ENCODE results near the gene KIFAP3.
A peak's percentile ranks its signal among the peaks of the same experiment; 100 is the strongest.

KIFAP3 gene

DNA sequence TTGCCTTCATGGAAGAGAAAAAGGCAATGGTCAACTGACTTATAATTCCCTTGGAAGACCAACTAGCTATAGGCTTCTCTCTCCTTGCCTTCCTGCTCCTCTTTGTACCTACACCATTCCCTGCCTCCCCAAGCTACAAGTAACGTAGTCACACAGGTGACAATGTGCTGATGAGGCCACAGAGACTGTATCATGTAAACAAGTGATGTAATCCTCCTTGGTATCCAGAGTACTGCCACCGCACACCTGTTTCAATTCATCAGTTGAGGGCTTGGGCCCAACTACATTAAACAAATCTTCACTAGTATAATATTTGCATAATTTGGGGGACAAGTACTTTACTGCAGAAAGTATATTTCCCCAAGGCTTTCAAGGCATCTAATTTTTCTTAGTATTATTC is 104.4 kb downstream of the KIFAP3 start:
- no peak for DNase-seq

DNA sequence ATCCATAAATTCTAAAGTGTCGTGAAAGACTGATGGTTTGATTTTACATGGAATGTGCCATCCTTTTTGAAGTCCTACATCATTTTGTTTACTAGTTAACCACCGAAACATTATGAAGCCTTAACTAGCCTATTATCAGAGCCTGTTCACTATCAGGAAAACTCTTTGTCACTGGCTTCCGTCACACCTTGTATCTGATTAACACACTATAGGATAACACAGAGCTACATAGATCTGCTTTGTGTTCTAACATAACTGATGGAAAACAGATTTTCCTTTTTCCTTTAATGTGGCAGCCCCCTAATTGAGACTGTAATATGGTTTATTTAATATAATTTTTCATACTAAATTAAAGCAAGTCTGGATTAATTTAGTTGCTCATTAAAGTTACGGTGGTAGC is 106.3 kb downstream of the KIFAP3 start:
- DNase-seq: no peak

DNA sequence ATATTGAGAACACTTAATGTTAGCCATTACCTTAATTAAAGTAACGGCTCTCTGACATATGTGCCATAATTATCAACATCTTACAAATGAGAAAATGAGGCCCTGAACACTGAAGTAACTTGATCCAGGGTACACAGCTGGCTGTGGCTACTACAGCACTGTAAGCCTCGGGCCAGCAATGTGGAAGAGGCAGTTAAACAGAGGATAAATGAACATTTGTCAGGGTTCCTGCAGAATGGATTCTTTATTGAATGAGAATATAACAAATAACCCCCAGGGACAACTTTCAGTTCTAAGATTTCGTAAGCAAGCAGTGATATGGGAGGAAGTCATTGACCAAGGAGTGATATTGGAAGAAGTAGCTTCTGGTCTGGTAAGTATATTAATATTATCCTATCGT is 110.3 kb downstream of the KIFAP3 start:
- DNase-seq: no peak

DNA sequence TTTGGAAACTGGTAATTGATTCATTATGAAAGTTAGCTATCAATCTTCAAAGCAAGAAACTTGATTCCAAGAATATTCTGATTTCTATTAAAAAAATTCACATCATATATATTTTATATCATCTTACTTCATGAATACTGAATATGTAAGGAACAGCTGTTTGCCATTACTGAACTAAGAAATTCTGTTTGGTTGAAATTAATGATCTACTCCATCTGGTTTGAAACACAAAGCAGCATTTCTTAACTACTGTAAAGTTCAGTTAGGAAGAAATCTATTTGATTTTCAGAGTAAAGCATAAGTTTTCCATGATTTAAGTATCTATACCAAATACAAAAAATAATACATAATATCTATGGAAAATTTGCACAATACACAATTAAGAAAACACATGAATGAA is 114.8 kb downstream of the KIFAP3 start:
- no peak for DNase-seq

DNA sequence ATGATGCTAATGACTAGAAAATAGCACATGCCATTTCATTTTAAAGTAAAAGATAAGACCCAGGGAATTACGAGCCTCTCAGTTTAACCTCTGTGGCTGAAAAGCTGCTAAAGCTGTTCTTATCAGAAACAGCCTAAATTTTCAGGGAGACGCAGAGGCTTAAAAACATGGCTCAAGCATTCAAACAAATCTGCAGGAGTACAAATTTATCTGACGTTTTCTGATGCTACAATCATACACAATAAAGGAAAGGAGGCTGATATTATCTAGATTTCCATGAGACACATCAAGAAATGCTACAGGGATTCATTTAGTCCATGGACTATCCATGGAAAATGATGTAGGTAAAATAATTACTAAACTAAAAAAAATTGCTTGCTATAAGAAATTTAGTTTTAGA is 115.5 kb downstream of the KIFAP3 start:
- DNase-seq: no peak

DNA sequence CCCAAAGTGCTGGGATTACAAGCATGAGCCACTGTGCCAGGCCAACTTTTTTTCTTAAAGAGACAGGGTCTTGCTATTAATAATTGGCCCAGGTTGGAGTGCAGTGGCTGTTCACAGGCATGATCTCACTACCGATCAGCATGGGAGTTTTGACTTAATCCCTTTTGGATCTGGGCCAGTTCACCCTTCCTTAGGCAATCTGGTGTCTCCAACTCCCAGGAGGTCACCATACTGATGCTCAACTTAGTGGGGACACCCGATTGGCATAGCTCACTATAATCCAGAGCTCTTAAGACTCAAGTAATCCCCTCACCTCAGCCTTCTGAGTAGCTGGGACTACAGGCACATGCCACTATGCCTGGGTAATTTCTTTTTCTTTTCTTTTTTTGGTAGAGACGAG is 116.6 kb downstream of the KIFAP3 start:
- no peak for DNase-seq

DNA sequence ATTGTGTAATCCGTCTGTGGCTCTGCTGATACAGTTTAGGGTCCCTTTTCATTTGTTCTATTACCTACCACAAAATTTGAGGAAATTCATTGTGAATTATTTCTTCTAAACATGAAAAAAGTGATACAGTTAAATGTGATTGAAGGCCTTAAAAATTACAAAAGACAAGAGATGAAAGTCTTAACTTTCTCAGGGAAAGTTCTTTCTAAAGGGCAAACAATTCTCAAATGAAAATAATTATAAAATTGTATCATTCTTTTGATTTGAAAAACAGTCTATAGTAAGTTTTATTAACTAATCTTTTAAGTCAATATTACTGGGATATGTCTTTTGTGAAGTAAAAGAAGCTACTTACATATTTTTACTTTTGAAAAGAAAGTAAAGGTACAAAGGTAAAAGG is 123.4 kb downstream of the KIFAP3 start:
- DNase-seq: no peak

DNA sequence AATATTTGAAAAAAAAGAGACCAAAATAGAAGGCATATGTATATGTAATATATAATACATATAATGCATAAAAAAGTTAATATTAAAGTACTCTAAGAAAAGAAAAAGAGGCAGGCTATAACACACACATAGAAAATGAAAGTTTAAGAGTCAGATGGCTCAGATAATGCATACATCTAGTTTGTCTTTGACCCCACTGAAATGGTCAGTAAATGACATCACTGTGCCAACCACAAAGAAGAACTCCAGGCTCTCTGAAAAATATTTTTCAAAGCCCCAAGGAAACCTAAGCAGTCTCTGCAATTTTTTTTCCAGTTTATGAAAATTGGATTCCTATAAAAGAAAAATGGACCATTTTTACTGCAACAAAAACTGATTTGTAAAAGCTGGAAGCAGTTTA is 125.4 kb downstream of the KIFAP3 start:
- no peak for DNase-seq

DNA sequence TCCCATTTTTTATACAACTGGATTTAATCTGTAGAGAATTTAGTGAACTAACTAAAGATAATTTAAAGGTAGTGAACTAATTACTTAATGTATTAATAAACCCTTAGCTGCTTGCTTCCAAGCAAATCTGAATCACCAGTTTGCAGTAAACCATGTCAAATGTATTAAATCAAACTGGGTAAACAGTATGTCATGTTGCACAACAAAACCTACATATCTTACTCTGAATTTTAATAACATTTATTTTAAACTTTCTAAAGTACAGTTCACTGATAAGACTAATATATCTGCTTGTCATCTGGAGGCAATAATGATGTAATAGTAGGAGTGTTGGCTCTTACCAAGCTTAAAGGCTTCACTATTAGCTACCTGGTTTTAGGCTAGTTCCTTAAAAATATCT is 128.3 kb downstream of the KIFAP3 start:
- DNase-seq: no peak

DNA sequence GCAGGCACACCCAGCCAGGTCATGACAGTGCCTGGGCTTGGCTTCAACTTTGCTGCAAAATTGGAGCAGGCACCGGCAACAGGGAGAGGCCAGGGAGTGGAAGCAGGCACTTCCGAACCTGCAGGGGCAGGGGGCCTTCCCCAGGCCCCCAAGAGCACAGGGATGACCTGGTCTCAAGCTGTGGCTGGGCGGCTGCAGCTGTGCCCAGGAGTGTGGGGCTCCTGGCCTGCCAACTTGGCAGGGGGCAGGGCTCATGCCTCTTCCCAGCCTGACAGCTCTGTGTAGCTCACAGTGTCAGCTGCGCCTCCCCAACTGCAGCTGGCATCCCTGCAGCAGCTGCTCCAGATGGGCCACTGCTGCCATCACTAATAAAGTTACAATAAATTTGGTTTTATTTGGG is 129.3 kb downstream of the KIFAP3 start:
- no peak for DNase-seq

DNA sequence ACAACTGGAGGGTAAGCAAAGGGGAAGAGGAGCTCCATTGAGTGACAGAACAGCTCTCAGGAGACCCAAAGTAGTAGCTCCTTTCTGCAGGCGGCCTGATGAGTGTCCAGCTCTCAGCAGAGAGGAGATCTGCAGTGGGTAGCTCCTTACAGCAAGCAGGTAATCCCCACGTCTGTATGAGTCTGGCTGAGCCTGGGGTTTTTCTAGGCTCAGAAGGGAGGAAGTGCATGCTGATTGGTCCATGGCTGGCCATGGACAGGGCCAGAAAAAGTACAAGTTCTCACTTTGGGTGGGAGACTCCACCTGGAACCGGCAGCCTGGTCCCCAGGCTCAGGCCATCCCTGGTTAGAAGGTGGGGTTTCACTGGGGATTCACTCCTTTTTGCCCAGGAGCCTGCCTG is 129.9 kb downstream of the KIFAP3 start:
- no peak for DNase-seq

DNA sequence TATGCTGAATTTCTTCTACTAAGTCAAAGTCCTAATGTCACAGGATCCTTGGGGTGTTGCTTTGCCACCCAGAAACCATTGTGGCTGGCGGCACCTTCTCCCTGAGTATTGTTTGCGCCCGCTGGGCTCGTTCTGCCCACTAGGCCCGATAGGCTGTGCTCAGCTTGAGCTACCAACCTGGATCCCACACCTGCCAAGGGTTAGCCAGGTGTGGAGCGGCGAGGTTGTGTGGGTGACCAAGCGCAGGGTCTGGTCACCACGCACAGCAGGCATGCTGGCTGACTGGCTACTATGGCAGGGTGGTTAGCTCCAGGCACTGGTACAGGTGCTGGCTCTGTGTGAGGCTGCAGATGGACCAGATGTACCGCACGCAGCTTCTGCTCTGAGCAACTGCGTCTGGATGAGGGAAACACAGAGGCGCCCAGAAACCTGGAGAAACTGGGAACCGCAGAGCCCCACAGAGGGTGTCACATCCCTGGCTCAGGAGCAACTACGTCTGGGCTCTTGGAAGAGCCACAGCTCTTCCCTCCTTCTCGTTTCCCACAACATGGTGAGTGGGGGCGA is 130.4 kb downstream of the KIFAP3 start:
- DNase-seq: no peak

DNA sequence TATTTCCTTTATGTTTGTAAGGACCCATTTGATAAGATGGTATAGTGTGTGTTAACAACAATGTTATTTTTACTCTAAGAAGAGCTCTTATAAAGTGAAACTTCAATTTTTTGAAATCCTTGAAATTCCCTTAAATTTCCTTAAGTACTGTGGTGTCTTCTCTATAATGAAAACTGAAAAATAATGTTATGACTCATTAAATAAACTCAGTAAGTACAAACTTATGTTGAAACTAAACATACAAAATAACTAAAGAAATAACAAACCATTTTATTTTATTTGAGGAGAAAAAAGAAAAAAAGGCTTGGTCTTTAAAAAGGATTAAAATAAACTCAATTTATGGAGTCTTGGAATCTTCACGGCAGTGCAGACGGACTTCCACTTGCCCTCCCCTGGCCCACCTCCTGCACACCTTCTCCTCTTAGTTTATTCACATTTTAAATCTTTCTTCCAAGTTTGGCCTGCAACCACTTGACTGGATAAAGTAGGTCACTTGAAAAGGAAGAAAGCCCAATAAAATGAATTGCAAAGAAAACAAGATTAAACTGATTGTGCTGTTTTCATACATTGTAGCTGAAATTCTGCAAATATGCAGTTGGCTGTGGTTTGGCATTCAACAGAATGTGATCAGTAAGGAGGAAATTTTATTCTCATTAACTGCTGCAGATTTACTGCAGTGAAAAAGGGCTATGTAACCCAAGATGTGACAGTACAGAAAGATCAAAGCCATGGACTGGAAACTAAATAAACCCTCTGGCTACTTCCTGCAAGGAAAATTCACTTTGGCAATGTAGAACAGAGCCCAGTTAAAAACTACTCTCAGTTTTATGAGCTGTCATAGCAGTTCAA is 132.3 kb downstream of the KIFAP3 start:
- DNase-seq: no peak

DNA sequence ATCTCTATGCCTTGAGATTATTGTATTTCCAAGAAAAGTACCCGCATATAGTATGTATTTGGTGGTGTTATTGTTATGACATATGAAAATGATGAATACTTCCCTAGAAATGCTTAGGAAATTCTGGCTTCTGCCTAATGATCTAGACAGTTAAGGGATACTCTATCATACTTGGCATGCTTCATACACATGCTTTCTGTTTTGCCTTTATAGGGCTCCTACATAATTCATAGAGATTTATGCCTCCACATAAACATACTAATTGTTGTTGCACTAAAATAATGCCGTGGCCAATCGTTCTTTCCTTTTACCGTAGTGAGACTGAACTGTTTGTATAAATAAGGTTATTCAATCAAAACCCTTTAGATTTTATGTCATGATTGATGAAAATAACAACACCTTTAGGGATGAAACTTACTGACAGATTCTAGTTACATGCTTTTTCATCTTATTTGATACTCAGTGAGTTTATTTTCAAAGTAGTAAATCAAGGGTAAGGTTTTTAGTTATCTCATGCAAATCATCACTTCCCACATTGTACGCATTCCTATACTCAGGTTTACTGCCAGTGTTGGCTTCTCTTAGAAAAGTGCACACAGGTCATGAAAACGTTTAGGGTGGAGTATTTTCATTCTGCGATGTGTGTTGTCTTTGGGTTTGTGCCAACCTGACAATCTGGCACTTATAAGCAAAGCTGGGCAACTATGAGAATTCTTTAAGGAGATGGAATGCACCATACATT is 140.3 kb downstream of the KIFAP3 start:
- no peak for DNase-seq

DNA sequence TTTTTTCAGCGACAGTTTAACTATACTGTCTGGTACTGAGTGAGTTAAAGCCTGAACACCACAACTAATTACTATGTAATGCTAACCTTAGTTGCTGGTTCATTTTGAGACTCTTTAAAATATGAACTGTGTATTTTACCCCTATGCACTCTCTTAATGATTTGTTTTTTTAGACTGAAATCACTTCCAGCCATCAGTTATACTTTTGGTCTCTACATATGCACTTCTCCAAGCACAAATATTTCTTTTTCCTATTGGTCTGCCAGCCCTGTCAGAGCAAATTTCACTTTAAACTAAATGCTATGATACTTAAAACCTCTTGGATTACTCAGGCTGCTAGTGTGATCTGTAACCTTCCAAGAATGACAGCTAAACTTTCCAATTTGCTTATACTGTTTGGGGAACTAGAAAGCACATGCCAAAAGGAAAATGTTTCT is 142.7 kb downstream of the KIFAP3 start:
- no peak for DNase-seq

DNA sequence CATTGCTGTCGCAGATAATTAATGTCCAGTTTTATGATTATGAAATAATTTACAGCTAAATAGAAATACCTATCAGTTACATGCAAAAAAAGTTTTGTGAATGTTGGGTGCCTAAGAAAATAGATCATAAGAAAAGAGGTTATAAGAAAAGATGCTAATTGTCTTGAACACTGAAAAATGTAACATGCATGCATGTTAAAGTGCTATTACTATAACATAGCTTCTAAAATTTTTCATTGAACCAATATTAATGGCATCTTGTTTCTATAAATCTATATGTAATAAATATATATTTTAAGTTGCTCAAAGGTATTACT is 145.3 kb downstream of the KIFAP3 start:
- DNase-seq: no peak

DNA sequence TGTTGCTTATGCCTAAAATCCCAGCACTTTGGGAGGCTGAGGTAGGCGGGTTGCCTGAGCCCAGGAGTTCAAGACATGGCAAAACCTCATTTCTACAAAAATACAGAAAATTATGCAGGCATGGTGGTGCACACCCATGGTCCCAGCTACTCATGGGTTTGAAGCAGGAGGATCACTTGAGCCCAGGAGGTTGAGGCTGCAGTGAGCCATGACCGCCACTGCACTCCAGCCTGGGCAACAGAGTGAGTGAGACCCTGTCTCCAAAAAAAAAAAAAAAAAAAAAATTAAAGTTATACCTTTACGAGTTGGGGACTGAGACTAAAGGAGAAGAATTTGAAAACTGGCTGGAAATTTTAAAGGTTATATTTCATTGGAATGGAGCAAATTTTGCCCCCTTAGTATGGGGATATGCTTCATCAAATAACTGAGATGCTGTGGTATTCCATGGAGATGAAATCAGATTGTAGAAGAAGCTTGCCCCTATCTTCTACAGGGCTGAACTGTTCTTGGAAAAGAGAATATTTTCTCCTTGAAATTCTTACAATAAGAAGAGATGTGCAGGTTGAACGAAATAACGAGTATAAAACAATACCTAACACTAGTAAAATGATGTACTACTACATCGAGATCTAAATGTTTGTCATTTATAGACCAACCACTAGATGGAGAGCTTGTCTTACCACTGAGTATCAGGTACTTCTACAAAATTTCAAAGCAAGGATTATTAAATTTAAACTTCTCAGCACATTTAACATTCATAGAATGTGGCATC is 145.9 kb downstream of the KIFAP3 start:
- DNase-seq: peak in 1 of 2 donors; percentile 47

DNA sequence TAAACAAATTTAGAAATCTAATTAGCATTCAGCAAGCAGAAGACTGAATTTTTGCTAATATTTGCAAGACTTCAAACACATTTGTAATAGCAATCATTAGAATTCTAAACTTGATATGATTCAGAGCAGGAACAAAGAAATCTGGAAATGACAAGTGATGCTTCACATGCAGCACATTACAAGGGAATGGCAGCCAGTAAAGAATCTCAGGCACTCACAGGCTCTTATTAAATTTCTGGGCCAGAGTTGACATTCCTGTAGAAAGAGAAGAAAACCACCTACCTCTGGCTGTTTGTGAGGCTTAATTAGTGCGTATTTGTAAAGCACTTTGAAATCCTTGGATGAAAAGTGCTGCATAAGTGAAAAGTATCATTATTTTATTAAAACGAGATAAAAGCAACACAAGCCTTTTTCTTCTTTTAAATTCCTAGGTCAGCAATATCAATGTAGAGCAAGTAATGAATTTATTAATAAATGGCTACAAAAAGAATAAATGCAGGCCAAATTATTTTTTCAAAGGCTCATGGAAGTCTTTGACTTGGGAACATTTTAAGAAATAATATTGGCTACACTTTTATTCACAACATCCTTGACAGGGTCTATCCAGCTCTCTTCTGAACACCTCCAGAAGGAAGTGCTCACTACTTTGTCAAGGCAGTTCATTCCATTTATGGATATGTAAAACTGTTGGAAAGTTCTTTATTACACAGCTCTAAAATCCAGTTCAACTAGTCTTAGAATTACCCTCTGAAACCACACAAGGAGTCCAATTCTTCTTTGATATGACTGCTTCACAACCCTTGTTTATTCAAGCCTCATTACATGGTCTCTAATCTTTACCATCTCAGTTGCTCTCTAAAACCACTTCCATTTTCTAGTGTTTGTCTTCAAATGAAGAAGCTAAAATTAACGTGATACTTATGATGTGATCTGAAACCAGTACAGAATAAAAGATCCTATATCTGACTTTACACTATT is 148.7 kb downstream of the KIFAP3 start:
- no peak for DNase-seq

DNA sequence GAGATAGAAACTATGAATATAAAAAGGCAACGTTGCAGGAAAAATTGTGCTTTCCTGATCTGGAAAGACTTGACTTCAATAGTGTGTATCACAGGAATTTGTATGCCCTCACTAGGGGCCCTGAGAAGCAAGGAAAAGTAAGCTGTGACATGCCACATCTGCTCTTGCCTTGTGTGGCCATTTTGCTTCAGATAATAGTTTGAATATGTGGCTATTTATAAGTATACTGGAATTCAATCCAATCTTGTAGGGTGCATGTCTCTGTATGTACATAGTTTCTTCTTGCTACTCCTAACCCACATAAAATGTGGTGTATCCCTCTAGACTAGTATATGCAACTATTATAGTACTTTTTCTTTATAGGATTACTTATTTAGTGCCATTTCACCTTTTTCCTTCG is 149.7 kb downstream of the KIFAP3 start:
- DNase-seq: no peak

DNA sequence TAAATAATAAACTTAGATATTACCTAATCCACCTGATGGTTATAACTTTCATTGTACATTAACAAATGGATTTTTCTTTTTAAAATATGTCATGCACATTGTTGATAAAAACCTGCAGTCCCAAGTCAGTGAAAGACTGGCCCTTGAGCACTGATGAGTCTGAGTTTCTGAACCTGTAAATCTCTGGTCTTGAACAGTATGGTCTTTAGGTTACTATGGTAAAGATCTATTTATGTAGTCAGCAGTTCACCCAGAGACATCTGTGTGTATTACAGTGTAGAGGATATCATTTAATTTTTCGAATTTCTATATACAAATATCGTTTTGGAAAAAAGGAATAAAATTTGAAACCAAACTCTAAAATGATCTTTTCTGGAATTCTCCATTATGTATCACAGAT is 150.4 kb downstream of the KIFAP3 start:
- DNase-seq: no peak

DNA sequence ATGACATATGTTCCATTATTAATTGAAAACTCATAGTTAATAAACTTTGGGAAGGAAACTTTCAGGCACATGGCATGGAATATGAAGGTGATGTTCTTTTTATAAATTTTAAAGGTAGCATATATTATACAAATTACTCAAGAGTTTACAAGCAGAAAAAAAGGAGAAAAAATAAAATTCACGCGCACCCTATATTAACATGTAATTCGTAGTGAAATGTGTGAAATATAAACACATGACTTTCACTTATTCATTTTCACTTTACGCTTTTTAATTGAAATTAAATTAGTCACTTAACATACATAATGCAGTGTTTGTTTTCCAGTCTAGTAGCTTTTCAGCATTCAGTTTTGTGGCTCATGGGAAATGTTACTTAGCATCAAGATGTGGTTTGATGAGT is 153.4 kb downstream of the KIFAP3 start:
- no peak for DNase-seq

DNA sequence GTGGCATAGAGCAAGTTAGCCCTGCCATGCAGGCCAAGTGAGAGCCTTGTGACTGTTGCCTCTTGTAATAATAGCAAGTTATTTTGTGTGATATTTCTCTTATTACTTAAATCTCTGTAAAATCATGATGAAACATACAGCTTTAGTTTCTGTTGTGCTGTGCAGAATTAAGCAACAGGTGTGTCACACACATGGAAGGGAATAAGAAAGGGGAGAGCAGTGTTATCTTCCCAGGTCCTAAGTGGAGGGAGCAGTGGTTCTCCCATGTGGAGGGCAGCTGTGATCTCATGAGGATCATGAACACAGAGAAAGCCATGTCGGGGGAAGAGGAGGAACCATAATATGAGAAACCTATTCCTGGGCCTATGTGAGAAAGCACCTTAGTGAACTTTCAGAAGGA is 155.6 kb downstream of the KIFAP3 start:
- DNase-seq: no peak

Measured in hippocampal formation (tissue), 2 donors.